ENCODE results near the gene MRPL49. TPM values are rescaled to one million over a fixed set of nuclear protein-coding genes. Genes with fewer than 3 reads are reported as not detected.
A peak's percentile ranks its signal among the peaks of the same experiment; 100 is the strongest.

Gene MRPL49
- total RNA-seq, 4 donors from 2014 or later, result 48.0 to 68.5 (median 61.7) TPM

- no peak overlapping the region for H3K27ac ChIP-seq
- no peaks in the 10 kb centered on the region for H3K27me3 ChIP-seq
- no peak overlapping the region for H3K4me3 ChIP-seq
- H3K9me3 ChIP-seq, result no peaks in the 10 kb centered on the region
- peaks cover 34% of the 10 kb centered on the region for H3K4me1 ChIP-seq
- WGBS, result 78% methylated on average over 5 of the region's 6 CpGs
- peak in 1 of 2 donors; percentile 60 for DNase-seq (ENCODE audit: low spot score in 2 of 2)
- TF ChIP-seq POLR2AphosphoS5 (IDR thresholded peaks at IDR 0.05), result no peak
- TF ChIP-seq CTCF (IDR thresholded peaks at IDR 0.05), result no peak
- TF ChIP-seq POLR2A (IDR thresholded peaks at IDR 0.05), result no peak
- no peak for TF ChIP-seq EP300 (IDR thresholded peaks at IDR 0.05)
- H3K36me3 ChIP-seq, result peaks cover 57% of the 10 kb centered on the region
Measured at GRCh38 chr11:65131895-65132237, 9.7 kb downstream of the MRPL49 start.

GRCh38 chr11:65132238-65132987 lies 10.3 kb downstream of the MRPL49 start:
- DNase-seq (ENCODE audit: low spot score in 2 of 2), result peak; percentile 63 to 65
- no peaks in the 10 kb centered on the region for H3K27me3 ChIP-seq
- 79% methylated on average over 10 of the region's 10 CpGs for WGBS
- no peaks in the 10 kb centered on the region for H3K9me3 ChIP-seq
- H3K4me1 ChIP-seq, result peaks cover 34% of the 10 kb centered on the region
- H3K4me3 ChIP-seq, result peak overlapping the region; percentile 80
- H3K36me3 ChIP-seq, result peaks cover 51% of the 10 kb centered on the region
- TF ChIP-seq POLR2A (IDR thresholded peaks at IDR 0.05), result no peak
- no peak for TF ChIP-seq CTCF (IDR thresholded peaks at IDR 0.05)
- TF ChIP-seq EP300 (IDR thresholded peaks at IDR 0.05), result no peak
- no peak for TF ChIP-seq POLR2AphosphoS5 (IDR thresholded peaks at IDR 0.05)
- H3K27ac ChIP-seq, result no peak overlapping the region

GRCh38 chr11:65132988-65133700 lies 11.0 kb downstream of the MRPL49 start:
- Histone ChIP-seq H3K4me3 (peak overlapping the region; percentile 80), H3K9me3 (no peaks in the 10 kb centered on the region), H3K36me3 (peaks cover 44% of the 10 kb centered on the region), H3K4me1 (peaks cover 34% of the 10 kb centered on the region), H3K27me3 (no peaks in the 10 kb centered on the region), H3K27ac (peak overlapping the region; percentile 98)
- peak in 1 of 2 donors; percentile 74 for DNase-seq (ENCODE audit: low spot score in 2 of 2)
- TF ChIP-seq EP300 (IDR thresholded peaks at IDR 0.05) (no peak), CTCF (IDR thresholded peaks at IDR 0.05) (no peak), POLR2AphosphoS5 (IDR thresholded peaks at IDR 0.05) (no peak), POLR2A (IDR thresholded peaks at IDR 0.05) (no peak)
- WGBS, result 43% methylated on average over 18 of the region's 18 CpGs

- WGBS, result under 1% methylated on average over 15 of the region's 20 CpGs
- peaks cover 38% of the 10 kb centered on the region for H3K36me3 ChIP-seq
- H3K27me3 ChIP-seq, result no peaks in the 10 kb centered on the region
- H3K4me1 ChIP-seq, result peaks cover 34% of the 10 kb centered on the region
- peak overlapping the region; percentile 80 for H3K4me3 ChIP-seq
- H3K27ac ChIP-seq, result peak overlapping the region; percentile 98
- peak in 1 of 2 donors; percentile 72 for DNase-seq (ENCODE audit: low spot score in 2 of 2)
- TF ChIP-seq CTCF (IDR thresholded peaks at IDR 0.05) (no peak), POLR2A (IDR thresholded peaks at IDR 0.05) (no peak), EP300 (IDR thresholded peaks at IDR 0.05) (no peak), POLR2AphosphoS5 (IDR thresholded peaks at IDR 0.05) (no peak)
- no peaks in the 10 kb centered on the region for H3K9me3 ChIP-seq
Measured at GRCh38 chr11:65133724-65134123, 11.6 kb downstream of the MRPL49 start.
